ENCODE results near the gene KSR2.

KSR2 gene

DNA sequence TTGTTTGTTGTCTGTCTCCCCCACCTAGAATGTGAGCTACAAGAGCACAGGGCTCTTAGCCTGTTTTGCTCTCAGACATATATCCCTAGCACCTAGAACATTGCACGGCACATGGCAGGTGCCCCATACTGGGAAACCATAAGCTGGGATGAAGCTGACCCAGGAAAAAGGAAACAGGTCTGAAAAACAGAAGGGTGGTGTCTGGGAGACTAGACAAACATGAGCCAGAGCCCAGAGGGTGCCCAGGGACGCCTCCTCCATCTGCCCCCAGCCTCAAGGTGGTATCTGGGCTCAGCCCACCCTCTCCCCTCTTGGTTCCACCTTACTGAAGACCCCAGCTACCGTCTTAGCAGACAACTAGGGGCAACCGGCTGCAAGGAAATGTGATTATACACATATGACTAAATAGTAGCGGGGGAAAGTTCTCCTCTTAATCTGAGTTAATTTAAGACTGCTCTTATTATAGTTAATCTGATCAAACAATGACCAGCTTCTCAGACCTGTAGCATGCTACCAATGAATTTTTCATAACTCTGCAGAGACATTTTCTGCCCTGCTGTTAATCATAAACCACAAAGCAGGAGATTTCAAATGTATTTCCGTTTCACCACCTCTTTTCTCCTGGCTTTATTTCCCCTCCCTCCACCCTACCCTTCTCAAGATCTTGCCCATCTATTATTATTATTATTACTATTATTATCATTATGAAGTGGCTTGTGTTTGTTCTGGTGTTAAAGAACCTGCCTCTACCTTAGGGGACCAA lies 31.9 kb downstream of the KSR2 start:
- Histone ChIP-seq H3K36me3 (ENCODE audit: insufficient read depth, low read length) (no peaks in the 10 kb centered on the region), H3K9me3 (ENCODE audit: low read depth, low read length) (no peaks in the 10 kb centered on the region), H3K9ac (ENCODE audit: insufficient read length) (no peak overlapping the region), H3K27ac (no peak overlapping the region), H3K4me3 (no peak overlapping the region)
- no peak for DNase-seq (ENCODE audit: low read depth, low spot score)
- TF ChIP-seq EZH2 (IDR thresholded peaks at IDR 0.05) (no peak), POLR2AphosphoS5 (IDR thresholded peaks at IDR 0.05; ENCODE audit: borderline replicate concordance, low read depth, low read length) (no peak), FOXP2 (optimal IDR thresholded peaks at IDR 0.05; ENCODE audit: control extremely low read depth, extremely low read length, insufficient read depth) (no peak)

DNA sequence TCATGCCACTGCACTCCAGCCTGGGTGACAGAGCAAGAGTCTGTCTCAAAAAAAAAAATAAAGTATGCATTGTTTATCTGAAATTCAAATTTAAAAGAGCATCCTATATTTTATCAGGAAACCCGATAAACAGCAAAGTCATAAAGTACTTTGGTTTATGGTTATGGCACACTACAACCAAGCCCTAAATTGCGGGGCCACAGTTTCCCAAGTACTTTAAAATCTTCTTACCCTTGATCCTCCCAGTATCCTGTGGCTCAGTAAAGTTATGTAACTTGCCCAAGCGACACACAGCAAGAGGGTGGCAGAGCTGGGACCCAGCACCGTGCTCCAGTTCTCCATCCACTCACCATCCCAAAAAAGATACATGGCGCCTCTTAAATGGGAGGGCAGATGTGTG lies 35.2 kb downstream of the KSR2 start:
- Histone ChIP-seq H3K27ac (no peak overlapping the region), H3K9ac (ENCODE audit: insufficient read length) (no peak overlapping the region), H3K4me3 (no peak overlapping the region), H3K9me3 (ENCODE audit: low read depth, low read length) (no peaks in the 10 kb centered on the region), H3K36me3 (ENCODE audit: insufficient read depth, low read length) (no peaks in the 10 kb centered on the region)
- no peak for DNase-seq (ENCODE audit: low read depth, low spot score)
- TF ChIP-seq EZH2 (IDR thresholded peaks at IDR 0.05) (no peak), POLR2AphosphoS5 (IDR thresholded peaks at IDR 0.05; ENCODE audit: borderline replicate concordance, low read depth, low read length) (no peak), FOXP2 (optimal IDR thresholded peaks at IDR 0.05; ENCODE audit: control extremely low read depth, extremely low read length, insufficient read depth) (no peak)

DNA sequence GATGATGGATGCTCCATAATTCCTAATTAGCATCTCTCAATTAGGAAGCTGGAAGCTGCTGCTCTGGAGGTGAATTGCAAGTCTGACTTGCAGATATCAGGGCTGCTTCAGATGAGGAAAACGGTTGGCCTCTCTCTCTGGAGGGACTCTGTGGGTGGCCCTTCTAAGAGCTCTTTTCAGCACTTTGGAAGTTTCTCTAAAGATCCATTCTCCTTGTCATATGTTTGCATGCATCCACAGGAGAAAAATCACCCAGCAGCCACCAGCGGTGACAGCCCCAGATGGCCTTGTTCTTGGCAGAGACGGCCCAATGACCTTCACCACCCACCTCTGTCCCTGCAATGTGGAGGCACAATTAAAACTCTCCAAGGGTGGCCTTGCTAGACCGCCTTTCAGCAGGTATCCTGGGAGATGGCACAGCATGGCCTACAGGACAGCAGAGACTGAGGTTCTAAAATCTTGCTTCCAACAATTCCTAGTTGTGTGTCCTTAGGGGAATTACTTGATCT lies 42.3 kb downstream of the KSR2 start:
- no peaks in the 10 kb centered on the region for H3K9me3 ChIP-seq (ENCODE audit: low read depth, low read length)
- TF ChIP-seq EZH2 (IDR thresholded peaks at IDR 0.05) (no peak), FOXP2 (optimal IDR thresholded peaks at IDR 0.05; ENCODE audit: control extremely low read depth, extremely low read length, insufficient read depth) (no peak), POLR2AphosphoS5 (IDR thresholded peaks at IDR 0.05; ENCODE audit: borderline replicate concordance, low read depth, low read length) (no peak)
- H3K9ac ChIP-seq (ENCODE audit: insufficient read length), result no peak overlapping the region
- H3K4me3 ChIP-seq, result no peak overlapping the region
- H3K36me3 ChIP-seq (ENCODE audit: insufficient read depth, low read length), result no peaks in the 10 kb centered on the region
- no peak for DNase-seq (ENCODE audit: low read depth, low spot score)
- no peak overlapping the region for H3K27ac ChIP-seq

- Histone ChIP-seq H3K36me3 (ENCODE audit: insufficient read depth, low read length) (no peaks in the 10 kb centered on the region), H3K9ac (ENCODE audit: insufficient read length) (no peak overlapping the region), H3K4me3 (no peak overlapping the region), H3K27ac (no peak overlapping the region), H3K9me3 (ENCODE audit: low read depth, low read length) (no peaks in the 10 kb centered on the region)
- no peak for DNase-seq (ENCODE audit: low read depth, low spot score)
- TF ChIP-seq EZH2 (IDR thresholded peaks at IDR 0.05), result no peak
- no peak for TF ChIP-seq POLR2AphosphoS5 (IDR thresholded peaks at IDR 0.05; ENCODE audit: borderline replicate concordance, low read depth, low read length)
- no peak for TF ChIP-seq FOXP2 (optimal IDR thresholded peaks at IDR 0.05; ENCODE audit: control extremely low read depth, extremely low read length, insufficient read depth)
Measured at GRCh38 chr12:117921929-117922777, 46.6 kb downstream of the KSR2 start.

- Histone ChIP-seq H3K9ac (ENCODE audit: insufficient read length) (no peak overlapping the region), H3K9me3 (ENCODE audit: low read depth, low read length) (no peaks in the 10 kb centered on the region), H3K4me3 (no peak overlapping the region), H3K27ac (no peak overlapping the region), H3K36me3 (ENCODE audit: insufficient read depth, low read length) (no peaks in the 10 kb centered on the region)
- no peak for DNase-seq (ENCODE audit: low read depth, low spot score)
- TF ChIP-seq EZH2 (IDR thresholded peaks at IDR 0.05), result no peak
- no peak for TF ChIP-seq POLR2AphosphoS5 (IDR thresholded peaks at IDR 0.05; ENCODE audit: borderline replicate concordance, low read depth, low read length)
- TF ChIP-seq FOXP2 (optimal IDR thresholded peaks at IDR 0.05; ENCODE audit: control extremely low read depth, extremely low read length, insufficient read depth), result no peak
Measured at GRCh38 chr12:117919479-117919878, 49.3 kb downstream of the KSR2 start.

GRCh38 chr12:117914686-117915085 lies 54.1 kb downstream of the KSR2 start:
- TF ChIP-seq EZH2 (IDR thresholded peaks at IDR 0.05), result no peak
- TF ChIP-seq FOXP2 (optimal IDR thresholded peaks at IDR 0.05; ENCODE audit: control extremely low read depth, extremely low read length, insufficient read depth), result no peak
- TF ChIP-seq POLR2AphosphoS5 (IDR thresholded peaks at IDR 0.05; ENCODE audit: borderline replicate concordance, low read depth, low read length), result no peak
- H3K4me3 ChIP-seq, result no peak overlapping the region
- H3K36me3 ChIP-seq (ENCODE audit: insufficient read depth, low read length), result no peaks in the 10 kb centered on the region
- no peaks in the 10 kb centered on the region for H3K9me3 ChIP-seq (ENCODE audit: low read depth, low read length)
- no peak for DNase-seq (ENCODE audit: low read depth, low spot score)
- no peak overlapping the region for H3K27ac ChIP-seq
- no peak overlapping the region for H3K9ac ChIP-seq (ENCODE audit: insufficient read length)

DNA sequence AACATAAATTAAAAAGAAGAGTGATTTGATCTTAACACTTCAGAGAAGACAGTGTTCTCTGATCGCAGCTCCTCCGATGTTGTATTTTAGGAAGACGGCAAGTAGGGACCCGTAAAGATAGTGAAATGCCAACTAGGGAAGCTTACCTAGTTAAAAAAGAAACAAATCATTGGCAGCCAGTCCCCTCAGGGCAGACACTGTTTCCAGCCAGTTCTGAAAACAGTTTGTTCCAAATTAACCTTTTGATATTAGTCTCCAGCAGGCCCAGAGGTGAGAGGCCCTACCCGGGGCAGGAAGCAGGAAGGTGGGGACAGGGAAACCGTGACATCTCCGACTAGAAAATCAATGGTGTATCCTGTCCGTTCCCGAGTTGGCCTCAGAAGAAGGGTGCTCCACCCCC lies 56.0 kb downstream of the KSR2 start:
- Histone ChIP-seq H3K27ac (no peak overlapping the region), H3K36me3 (ENCODE audit: insufficient read depth, low read length) (no peaks in the 10 kb centered on the region), H3K4me3 (no peak overlapping the region), H3K9me3 (ENCODE audit: low read depth, low read length) (no peaks in the 10 kb centered on the region), H3K9ac (ENCODE audit: insufficient read length) (no peak overlapping the region)
- DNase-seq (ENCODE audit: low read depth, low spot score), result no peak
- no peak for TF ChIP-seq FOXP2 (optimal IDR thresholded peaks at IDR 0.05; ENCODE audit: control extremely low read depth, extremely low read length, insufficient read depth)
- no peak for TF ChIP-seq POLR2AphosphoS5 (IDR thresholded peaks at IDR 0.05; ENCODE audit: borderline replicate concordance, low read depth, low read length)
- no peak for TF ChIP-seq EZH2 (IDR thresholded peaks at IDR 0.05)

GRCh38 chr12:117908411-117908810 lies 60.4 kb downstream of the KSR2 start:
- no peak for DNase-seq (ENCODE audit: low read depth, low spot score)
- Histone ChIP-seq H3K9ac (ENCODE audit: insufficient read length) (no peak overlapping the region), H3K36me3 (ENCODE audit: insufficient read depth, low read length) (no peaks in the 10 kb centered on the region), H3K27ac (no peak overlapping the region), H3K4me3 (no peak overlapping the region), H3K9me3 (ENCODE audit: low read depth, low read length) (no peaks in the 10 kb centered on the region)
- TF ChIP-seq POLR2AphosphoS5 (IDR thresholded peaks at IDR 0.05; ENCODE audit: borderline replicate concordance, low read depth, low read length), result no peak
- TF ChIP-seq EZH2 (IDR thresholded peaks at IDR 0.05), result no peak
- TF ChIP-seq FOXP2 (optimal IDR thresholded peaks at IDR 0.05; ENCODE audit: control extremely low read depth, extremely low read length, insufficient read depth), result no peak

Data from SK-N-MC (cell line).